ENCODE measurements around the gene WAPL.

Gene WAPL

GRCh38 chr10:86522510-86522855 lies 891 bp upstream of the WAPL start:
- no peak for DNase-seq

DNA sequence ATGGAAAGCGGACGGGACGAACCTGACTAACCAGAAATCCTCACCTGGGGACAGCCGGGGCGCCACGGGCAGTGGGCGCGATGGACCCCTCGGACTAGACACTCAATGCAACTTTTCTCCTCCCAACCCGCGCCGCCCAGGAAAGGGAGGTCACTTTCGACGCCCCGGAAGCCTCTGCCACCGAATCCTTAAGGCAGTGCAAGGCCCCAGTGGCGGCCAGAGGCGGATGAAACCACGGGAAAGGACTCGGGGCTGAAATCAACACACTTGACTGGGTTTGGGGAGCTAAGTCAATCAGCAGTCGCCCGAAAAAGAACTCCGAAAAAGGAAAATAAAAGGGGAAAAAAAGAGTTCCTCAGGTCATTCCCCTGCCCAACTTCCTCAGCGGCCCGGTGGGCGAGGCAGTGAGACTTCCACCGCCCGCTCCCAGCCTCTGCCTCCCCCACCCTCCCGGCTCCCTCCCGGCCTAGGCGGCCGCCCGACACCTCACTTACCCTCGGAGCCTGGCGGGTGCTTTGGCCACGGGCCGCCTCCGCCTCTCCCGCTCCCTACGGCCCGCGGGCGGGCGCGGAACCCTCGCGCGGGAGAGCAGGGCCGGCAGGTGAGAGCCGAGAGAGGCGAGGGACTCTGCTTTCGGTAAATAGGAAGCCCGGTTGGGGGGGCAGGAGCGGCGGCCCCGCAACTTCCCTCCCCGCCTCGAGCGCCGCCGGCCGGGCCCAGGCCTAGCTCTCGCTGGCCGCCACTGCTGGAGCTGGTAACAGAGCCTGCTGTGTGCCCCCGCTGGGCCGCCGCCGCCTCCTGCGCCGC lies 518 bp downstream of the WAPL start:
- no peak for DNase-seq

DNA sequence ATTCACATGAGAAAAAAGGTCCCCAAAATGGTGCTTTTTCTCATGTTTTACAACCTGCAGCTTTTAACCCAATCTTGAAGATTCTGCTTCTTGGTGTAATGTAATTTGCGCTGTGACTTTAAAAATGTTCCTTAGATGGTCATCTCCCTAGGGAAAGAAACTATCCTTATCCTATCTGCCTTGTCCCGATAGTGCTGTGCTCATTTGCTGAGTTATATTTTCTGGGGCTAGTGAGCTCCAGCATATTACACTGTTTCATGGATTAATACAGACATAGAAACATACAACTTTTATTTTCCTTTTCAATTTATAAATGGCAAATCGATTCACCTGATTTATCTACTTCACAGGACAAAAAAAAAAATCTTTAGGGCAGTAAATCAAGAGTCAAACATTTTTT lies 2.8 kb downstream of the WAPL start:
- no peak for DNase-seq

GRCh38 chr10:86512137-86512536 lies 9.5 kb downstream of the WAPL start:
- no peak for DNase-seq

DNA sequence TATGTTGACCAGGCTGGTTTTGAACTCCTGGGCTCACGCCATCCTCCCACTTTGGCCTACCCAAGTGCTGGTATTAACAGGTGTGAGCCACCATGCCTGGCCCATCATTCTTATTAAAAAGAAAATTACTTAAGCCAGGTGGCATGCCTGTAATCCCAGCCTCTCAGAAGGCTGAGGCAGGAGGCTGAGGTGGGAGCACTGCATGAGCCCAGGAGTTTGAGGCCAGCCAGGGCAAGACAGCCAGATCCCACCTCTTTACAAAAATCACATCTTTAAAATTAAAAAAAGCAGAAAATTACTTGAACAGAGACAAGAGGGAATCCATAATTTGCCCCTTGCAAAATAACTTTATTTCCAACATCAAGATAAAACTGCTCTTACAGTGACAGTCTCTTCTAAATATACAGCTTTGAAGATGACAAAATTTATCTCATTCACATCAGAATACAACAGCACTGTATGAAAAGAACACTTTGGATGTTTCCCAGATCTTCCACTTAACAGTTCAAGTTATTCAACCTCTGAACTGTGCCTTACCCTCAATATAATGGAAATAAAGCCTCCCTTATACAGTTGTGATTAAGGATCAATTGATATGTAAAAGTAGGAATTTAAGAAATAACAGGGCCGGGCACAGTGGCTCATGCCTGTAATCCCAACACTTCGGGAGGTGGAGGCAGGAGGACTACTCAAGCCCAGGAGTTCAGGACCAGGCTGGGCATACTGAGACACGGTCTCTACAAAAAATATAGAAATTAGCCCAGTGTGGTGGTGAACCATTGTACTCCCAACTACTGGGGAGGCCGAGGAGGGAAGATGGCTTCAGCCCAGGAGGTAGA lies 10.3 kb downstream of the WAPL start:
- DNase-seq = no peak

GRCh38 chr10:86509145-86509544 lies 12.4 kb downstream of the WAPL start:
- no peak for DNase-seq

DNA sequence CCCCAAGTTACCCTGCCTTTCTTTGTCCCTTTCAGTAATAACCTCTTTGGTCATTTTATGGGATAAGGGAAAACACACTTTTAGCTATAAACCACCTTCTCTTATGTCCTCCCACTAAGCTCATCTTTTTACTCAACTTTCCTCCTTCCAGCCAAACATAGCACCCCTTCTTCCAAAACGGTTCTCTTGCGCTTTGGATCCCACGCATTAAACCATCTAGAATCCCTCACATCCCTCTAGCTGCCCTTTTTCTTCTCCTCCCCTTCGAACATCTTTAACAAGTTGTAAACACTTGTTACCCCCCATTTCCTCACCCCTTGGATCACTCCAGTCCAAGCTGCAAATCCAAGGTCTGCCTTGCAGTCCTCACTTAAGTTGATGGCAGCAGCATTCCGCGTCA lies 13.4 kb downstream of the WAPL start:
- no peak for DNase-seq

GRCh38 chr10:86506499-86506898 lies 15.1 kb downstream of the WAPL start:
- no peak for DNase-seq

DNA sequence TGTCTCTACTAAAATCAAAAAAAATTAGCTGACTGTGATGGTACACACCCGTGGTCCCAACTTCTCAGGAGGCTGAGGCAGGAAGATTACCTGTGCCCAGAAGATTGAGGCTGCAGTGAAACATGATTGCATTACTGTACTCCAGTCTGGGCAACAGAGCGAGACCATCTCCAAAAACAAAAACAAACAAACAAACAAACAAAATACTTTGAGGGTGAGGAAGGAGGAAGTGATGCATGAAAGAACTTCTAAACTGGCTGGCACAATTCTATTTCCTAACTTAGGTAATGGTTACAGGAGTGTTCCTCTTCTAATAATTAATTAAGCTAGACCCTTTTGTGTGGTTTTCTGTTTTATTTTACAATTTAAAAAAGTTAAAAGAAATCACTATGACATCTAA lies 15.5 kb downstream of the WAPL start:
- DNase-seq = no peak

- DNase-seq = no peak
Observed at GRCh38 chr10:86504510-86504909, 17.1 kb downstream of the WAPL start.

- no peak for DNase-seq
Observed at GRCh38 chr10:86500846-86501245, 20.7 kb downstream of the WAPL start.

DNA sequence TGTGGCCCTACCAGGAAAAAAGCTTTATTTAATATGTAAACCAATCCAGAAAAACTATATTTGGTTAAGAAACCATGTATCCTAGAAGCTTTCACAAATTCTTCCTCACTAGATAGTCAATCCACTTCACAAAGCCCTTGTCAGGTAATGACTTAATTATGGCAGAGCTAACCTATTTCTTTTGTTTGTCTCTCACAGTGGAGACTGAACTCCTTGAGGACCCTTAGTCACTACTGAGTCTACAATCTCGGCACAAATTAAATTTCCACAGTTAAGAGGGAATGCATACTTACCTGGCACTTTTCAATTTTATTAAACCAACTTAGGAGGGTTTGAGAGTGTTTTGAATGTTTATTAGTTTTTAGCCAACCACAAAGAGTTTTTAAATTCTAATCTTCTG lies 23.0 kb downstream of the WAPL start:
- DNase-seq = no peak

DNA sequence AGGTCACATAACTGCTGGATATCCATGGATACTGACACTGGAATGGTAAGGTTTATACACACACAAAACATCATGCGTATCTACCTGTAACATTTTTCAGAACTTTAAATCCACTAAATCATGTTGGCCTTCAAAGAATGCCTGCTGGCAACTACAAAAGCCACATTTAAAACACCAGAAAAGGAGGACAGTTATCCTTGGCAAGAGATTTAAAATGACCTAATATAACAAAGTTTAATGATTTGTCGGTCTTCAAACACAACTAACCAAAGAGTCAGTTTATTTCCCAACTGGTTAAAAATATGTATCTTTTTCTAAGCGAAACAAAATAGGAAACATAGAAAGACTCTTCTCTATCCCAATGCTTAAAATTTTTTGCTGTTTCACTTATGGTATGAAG lies 24.0 kb downstream of the WAPL start:
- DNase-seq = no peak

- no peak for DNase-seq
Observed at GRCh38 chr10:86489960-86490612, 31.5 kb downstream of the WAPL start.

GRCh38 chr10:86489071-86489810 lies 32.4 kb downstream of the WAPL start:
- no peak for DNase-seq

GRCh38 chr10:86486856-86487255 lies 34.7 kb downstream of the WAPL start:
- no peak for DNase-seq

DNA sequence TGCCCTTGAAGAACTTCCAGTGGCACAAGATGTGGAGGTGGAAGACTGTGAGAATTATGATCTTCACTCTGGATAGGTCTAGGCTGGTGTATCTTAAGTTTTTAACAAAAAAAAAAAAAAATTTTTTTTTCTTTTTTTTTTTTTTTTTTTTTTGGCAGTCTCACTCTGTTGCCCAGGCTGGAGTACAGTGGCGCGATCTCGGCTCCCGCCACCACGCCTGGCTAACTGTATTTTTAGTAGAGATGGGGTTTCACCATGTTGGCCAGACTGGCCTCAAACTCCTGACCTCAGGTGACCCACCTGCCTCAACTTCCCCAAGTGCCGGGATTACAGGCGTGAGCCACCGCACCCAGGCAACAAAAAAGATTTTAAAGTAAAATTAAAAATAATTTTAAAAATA lies 37.9 kb downstream of the WAPL start:
- no peak for DNase-seq

DNA sequence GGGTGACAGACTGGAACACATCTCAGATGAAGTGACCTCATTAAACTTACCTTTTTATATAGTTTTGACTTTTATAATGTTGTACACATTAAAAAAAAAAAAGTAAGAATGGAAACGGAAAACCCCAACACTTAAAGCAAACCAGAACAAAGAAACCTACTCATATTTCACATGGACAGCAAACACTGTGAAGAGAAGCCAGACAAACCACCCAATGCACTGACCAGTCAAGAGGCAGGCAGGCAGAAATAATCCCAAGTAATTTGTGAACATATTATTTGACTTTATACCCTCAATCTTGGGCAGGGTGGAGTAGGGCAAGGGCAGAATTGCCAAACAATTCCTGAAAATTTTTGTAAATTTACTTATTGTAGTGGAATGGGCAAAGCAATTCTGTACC lies 39.8 kb downstream of the WAPL start:
- no peak for DNase-seq

GRCh38 chr10:86480571-86480970 lies 41.0 kb downstream of the WAPL start:
- DNase-seq = no peak

DNA sequence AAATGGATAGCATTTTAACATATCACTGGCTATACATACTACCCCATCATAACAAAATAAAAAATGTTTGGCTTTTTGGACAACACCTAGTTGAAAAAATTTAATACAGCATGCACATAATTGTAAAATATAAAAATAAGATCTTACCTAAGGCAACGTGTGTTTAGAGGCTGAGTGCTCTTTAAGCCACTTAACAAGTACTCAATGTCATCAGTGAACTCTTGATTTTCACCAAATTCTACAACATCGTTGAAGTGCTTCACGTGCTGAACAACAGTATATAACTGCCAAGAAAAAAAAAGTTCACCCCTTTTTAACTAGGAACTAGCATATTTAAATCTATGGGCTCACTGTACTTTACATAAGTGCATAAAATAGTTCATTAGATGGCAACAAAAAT lies 49.5 kb downstream of the WAPL start:
- DNase-seq = no peak

DNA sequence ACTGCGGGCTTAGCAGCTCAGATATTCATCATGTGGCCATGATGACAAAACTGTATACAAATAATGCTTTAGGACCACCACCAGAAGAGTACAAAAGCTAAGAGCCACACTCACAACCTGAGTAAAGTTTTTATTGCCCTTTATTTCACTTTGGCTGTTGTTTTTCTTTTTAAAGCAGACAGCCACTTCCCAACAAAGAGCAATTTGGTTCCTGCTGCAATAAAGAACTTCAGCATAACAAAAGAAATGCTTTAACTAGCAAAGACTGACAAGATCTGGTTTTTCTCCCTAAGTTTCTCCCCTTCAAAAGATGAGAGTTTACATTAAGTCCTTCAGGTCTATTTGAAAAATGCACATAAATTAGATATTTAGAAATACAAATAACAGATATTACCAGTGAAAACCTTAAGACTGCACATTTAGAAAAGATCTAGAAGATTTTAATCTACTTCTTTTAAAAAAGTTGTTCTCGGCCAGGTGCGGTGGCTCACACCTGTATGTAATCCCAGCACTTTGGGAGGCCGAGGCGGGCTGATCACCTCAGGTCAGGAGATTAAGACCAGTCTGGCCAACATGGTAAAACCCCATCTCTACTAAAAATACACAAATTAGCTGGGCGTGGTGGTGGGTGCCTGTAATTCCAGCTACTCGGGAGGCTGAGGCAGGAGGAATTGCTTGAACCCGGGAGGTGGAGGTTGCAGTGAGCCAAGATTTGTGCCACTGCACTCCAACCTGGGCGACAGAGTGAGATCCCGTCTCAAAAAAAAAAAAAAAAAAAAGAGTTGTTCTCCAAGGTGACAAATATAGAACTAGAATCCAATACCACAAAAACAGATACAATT lies 59.4 kb downstream of the WAPL start:
- DNase-seq = no peak

GRCh38 chr10:86451604-86451960 lies 70.0 kb downstream of the WAPL start:
- DNase-seq = no peak

Data from SIG-M5 (cell line).